GM19240 (cell line): ENCODE data around the gene FAF1.

Source experiments
- DNase-seq: peaks from one replicate; pipeline ENCODE4 v3.0.0; 2011; ENCODE audit warnings: low spot score; ENCODE audit not compliant: insufficient read length

FAF1 gene

GRCh38 chr1:50702395-50702794 lies 257.7 kb downstream of the FAF1 start:
- DNase-seq: no peak

- no peak for DNase-seq
Measured at GRCh38 chr1:50701706-50702317, 258.3 kb downstream of the FAF1 start.

- no peak for DNase-seq
Measured at GRCh38 chr1:50700621-50701020, 259.4 kb downstream of the FAF1 start.

GRCh38 chr1:50700214-50700613 lies 259.9 kb downstream of the FAF1 start:
- no peak for DNase-seq

GRCh38 chr1:50699795-50700194 lies 260.3 kb downstream of the FAF1 start:
- DNase-seq: no peak

- no peak for DNase-seq
Measured at GRCh38 chr1:50697440-50698421, 262.3 kb downstream of the FAF1 start.

- no peak for DNase-seq
Measured at GRCh38 chr1:50693829-50694228, 266.2 kb downstream of the FAF1 start.

- no peak for DNase-seq
Measured at GRCh38 chr1:50684185-50684584, 275.9 kb downstream of the FAF1 start.

GRCh38 chr1:50681931-50682330 lies 278.1 kb downstream of the FAF1 start:
- DNase-seq: no peak

GRCh38 chr1:50667710-50668356 lies 292.2 kb downstream of the FAF1 start:
- DNase-seq: no peak

GRCh38 chr1:50667272-50667671 lies 292.8 kb downstream of the FAF1 start:
- no peak for DNase-seq

GRCh38 chr1:50666849-50667248 lies 293.2 kb downstream of the FAF1 start:
- no peak for DNase-seq

GRCh38 chr1:50665413-50665812 lies 294.7 kb downstream of the FAF1 start:
- DNase-seq: no peak

GRCh38 chr1:50661626-50662025 lies 298.4 kb downstream of the FAF1 start:
- no peak for DNase-seq

GRCh38 chr1:50659107-50659662 lies 300.9 kb downstream of the FAF1 start:
- no peak for DNase-seq

GRCh38 chr1:50658459-50659076 lies 301.5 kb downstream of the FAF1 start:
- DNase-seq: no peak

GRCh38 chr1:50656931-50657330 lies 303.1 kb downstream of the FAF1 start:
- no peak for DNase-seq

- no peak for DNase-seq
Measured at GRCh38 chr1:50651476-50652263, 308.4 kb downstream of the FAF1 start.

- DNase-seq: no peak
Measured at GRCh38 chr1:50646526-50646925, 313.5 kb downstream of the FAF1 start.

GRCh38 chr1:50645139-50645538 lies 314.9 kb downstream of the FAF1 start:
- no peak for DNase-seq
